A673 (cell line): Measurements from ENCODE around the gene CHID1. TPM values are rescaled to one million over a fixed set of nuclear protein-coding genes. Genes with fewer than 3 reads are reported as not detected.

Experiments used
- BruUV-seq: library from RNA; stranded (reverse); fragments of 400-500 nt; replicated peaks from 2 replicates; lab custom pipeline; 2021; lab: Mats Ljungman, UMichigan
- CTCF ChIA-PET: fragments of 300-600 bp; sonication (Branson Sonifier 250); formaldehyde crosslinking; loops from one replicate; lab custom pipeline; 2022; ENCODE audit warnings: antibody characterized with exemption; lab: Charles Lee
- POLR2A ChIA-PET: fragments of 300-600 bp; sonication (Branson Sonifier 250); formaldehyde crosslinking; loops from one replicate; lab custom pipeline; 2022; ENCODE audit warnings: antibody characterized with exemption; ENCODE audit not compliant: low non-redundant PET; lab: Charles Lee
- DNase-seq: peaks from one replicate; pipeline ENCODE4 v3.0.0-alpha.2; 2015; ENCODE audit warnings: low spot score
- H3K27ac ChIP-seq: fragments of 200-600 bp; sonication (generic); 2 replicates; pipeline ENCODE4 v1.5.1; 2016; ENCODE audit warnings: mixed run types, low read depth, mild to moderate bottlenecking, mixed read lengths, antibody characterized with exemption, low read length; ENCODE audit not compliant: poor library complexity, severe bottlenecking
- H3K27me3 ChIP-seq: fragments of 200-600 bp; sonication (generic); replicated peaks from 2 replicates; pipeline ENCODE4 v1.6.1; 2017; ENCODE audit warnings: mixed run types, low read depth, mild to moderate bottlenecking, mixed read lengths, antibody characterized with exemption, low read length; ENCODE audit not compliant: insufficient read depth, poor library complexity
- H3K36me3 ChIP-seq: fragments of 200-600 bp; sonication (generic); 2 replicates; pipeline ENCODE4 v1.6.1; 2016; ENCODE audit warnings: mixed run types, mild to moderate bottlenecking, mixed read lengths, antibody characterized with exemption, low read length; ENCODE audit not compliant: insufficient read depth, poor library complexity, severe bottlenecking
- H3K4me1 ChIP-seq: fragments of 200-600 bp; sonication (generic); 2 replicates; pipeline ENCODE4 v1.6.1; 2017; ENCODE audit warnings: mixed run types, mild to moderate bottlenecking, mixed read lengths, antibody characterized with exemption, low read length; ENCODE audit not compliant: insufficient read depth, poor library complexity, severe bottlenecking
- H3K4me3 ChIP-seq: fragments of 200-600 bp; sonication (generic); 2 replicates; pipeline ENCODE4 v1.5.1; 2016; ENCODE audit warnings: low read depth, mixed run types, mild to moderate bottlenecking, mixed read lengths, low read length; ENCODE audit not compliant: poor library complexity, severe bottlenecking
- H3K9me3 ChIP-seq: fragments of 200-600 bp; sonication (generic); 2 replicates; pipeline ENCODE4 v1.6.1; 2016; ENCODE audit warnings: mixed run types, low read depth, mild to moderate bottlenecking, mixed read lengths, antibody characterized with exemption, low read length; ENCODE audit not compliant: poor library complexity, severe bottlenecking
- CTCF ChIP-seq: fragments of 300-800, 200-600 bp; sonication (generic); conservative IDR thresholded peaks from 2 replicates; pipeline ENCODE4 v1.5.1; 2017; ENCODE audit warnings: low read depth, mild to moderate bottlenecking, antibody characterized with exemption, low read length, moderate library complexity, mixed read lengths
- EZH2 ChIP-seq: fragments of 200-600 bp; sonication (generic); IDR thresholded peaks from 2 replicates; pipeline ENCODE4 v1.6.1; 2017; ENCODE audit warnings: borderline replicate concordance, low read depth, mild to moderate bottlenecking, mixed read lengths, antibody characterized with exemption, low read length; ENCODE audit not compliant: poor library complexity, severe bottlenecking
- intact Hi-C: fragments of 100-400 bp; cut with micrococcal nuclease; formaldehyde crosslinking; loops from one replicate; pipeline ENCODE4 v1.10.0; 2022; ENCODE audit not compliant: unreplicated experiment
- total RNA-seq: library from RNA; stranded (reverse); gene quantifications from 2 replicates; pipeline ENCODE4 v1.2.3, GENCODE V29; 2021

CHID1 gene
- total RNA-seq, 1 experiment from 2014 or later = 105 TPM

- Histone ChIP-seq H3K36me3 (no peaks in the 10 kb centered on the region), H3K27ac (no peak overlapping the region), H3K4me3 (no peak overlapping the region), H3K4me1 (peaks cover 15% of the 10 kb centered on the region), H3K9me3 (no peaks in the 10 kb centered on the region), H3K27me3 (no peaks in the 10 kb centered on the region)
- ChIA-PET CTCF (no interaction called here), POLR2A (no interaction called here)
- BruUV-seq = no TSS peak
- intact Hi-C loops = loop anchor here (10.0 kb wide), 1 partner anchor 118 kb away; no protein-coding TSS in a partner anchor
- no peak for TF ChIP-seq EZH2
- TF ChIP-seq CTCF = no peak
- no peak for DNase-seq
These were observed 54.2 kb downstream of the CHID1 start for GRCh38 chr11:856397-856796.

- Histone ChIP-seq H3K27me3 (no peaks in the 10 kb centered on the region), H3K4me3 (no peak overlapping the region), H3K4me1 (peaks cover 12% of the 10 kb centered on the region), H3K27ac (no peak overlapping the region), H3K36me3 (no peaks in the 10 kb centered on the region), H3K9me3 (no peaks in the 10 kb centered on the region)
- CTCF ChIA-PET = no interaction called here
- intact Hi-C loops = loop anchor here (10.0 kb wide), 1 partner anchor 119 kb away; no protein-coding TSS in a partner anchor
- POLR2A ChIA-PET = no interaction called here
- BruUV-seq = no TSS peak
- no peak for TF ChIP-seq EZH2
- TF ChIP-seq CTCF = no peak
- no peak for DNase-seq
These were observed 54.8 kb downstream of the CHID1 start for GRCh38 chr11:855796-856195.

GRCh38 chr11:855330-855674, 55.3 kb downstream of the CHID1 start:
- intact Hi-C loops = loop anchor here (10.0 kb wide), 1 partner anchor 119 kb away; no protein-coding TSS in a partner anchor
- H3K4me3 ChIP-seq = no peak overlapping the region
- POLR2A ChIA-PET = no interaction called here
- TF ChIP-seq EZH2 = no peak
- TF ChIP-seq CTCF = no peak
- DNase-seq = no peak
- H3K4me1 ChIP-seq = peaks cover 11% of the 10 kb centered on the region
- CTCF ChIA-PET = no interaction called here
- BruUV-seq = no TSS peak
- no peaks in the 10 kb centered on the region for H3K9me3 ChIP-seq
- H3K27me3 ChIP-seq = no peaks in the 10 kb centered on the region
- no peaks in the 10 kb centered on the region for H3K36me3 ChIP-seq
- no peak overlapping the region for H3K27ac ChIP-seq
